GM12878 (cell line): ENCODE data around the gene KLHL7. TPM values are rescaled to one million over a fixed set of nuclear protein-coding genes. Genes with fewer than 3 reads are reported as not detected.
A peak's percentile ranks its signal among the peaks of the same experiment; 100 is the strongest.

Experiments used
- BHLHE40 ChIP-seq, 2 experiments: fragments of 450-650 bp in 1 of 2; IDR thresholded peaks; 2 replicates each; pipeline ENCODE4 v1.6.1; 2011 to 2017; ENCODE audit warnings: low read depth in 2 of 2, borderline replicate concordance in 1 of 2, improper control_type of control experiment in 1 of 2, low read length in 1 of 2, mild to moderate bottlenecking in 1 of 2
- CBX5 ChIP-seq: sonication (generic); IDR thresholded peaks from 2 replicates; pipeline ENCODE4 v1.6.1; 2016; ENCODE audit warnings: low read depth, moderate library complexity, mild to moderate bottlenecking, inconsistent platforms
- CHD1 ChIP-seq: IDR thresholded peaks from 2 replicates; pipeline ENCODE4 v1.6.1; 2012; ENCODE audit warnings: low read depth, low read length, improper control_type of control experiment
- CUX1 ChIP-seq: IDR thresholded peaks from 2 replicates; pipeline ENCODE4 v1.6.1; 2012; ENCODE audit warnings: improper control_type of control experiment, low read depth, low read length; ENCODE audit not compliant: insufficient replicate concordance
- E2F8 ChIP-seq: fragments of 450-650 bp; IDR thresholded peaks from 2 replicates; pipeline ENCODE4 v1.6.1; 2018; ENCODE audit warnings: mild to moderate bottlenecking, low read depth, moderate library complexity; ENCODE audit not compliant: partially characterized antibody
- MYC ChIP-seq: IDR thresholded peaks from 2 replicates; pipeline ENCODE4 v1.6.1; 2011; ENCODE audit warnings: mild to moderate bottlenecking, low read length, moderate library complexity, inconsistent platforms; ENCODE audit not compliant: insufficient read depth, insufficient replicate concordance, insufficient read length, severe bottlenecking
- NFIC ChIP-seq: IDR thresholded peaks from 2 replicates; pipeline ENCODE4 v1.6.1; 2012; ENCODE audit warnings: low read depth, mild to moderate bottlenecking, inconsistent platforms, low read length, moderate library complexity
- NR2F1 ChIP-seq: fragments of 450-650 bp; conservative IDR thresholded peaks from 2 replicates; pipeline ENCODE4 v1.6.1; 2017; ENCODE audit warnings: mild to moderate bottlenecking
- PAX8 ChIP-seq: fragments of 450-650 bp; IDR thresholded peaks from 2 replicates; pipeline ENCODE4 v1.6.1; 2017; ENCODE audit warnings: mild to moderate bottlenecking, moderate library complexity
- RAD51 ChIP-seq: fragments of 450-650 bp; IDR thresholded peaks from 2 replicates; pipeline ENCODE4 v1.6.1; 2016; ENCODE audit warnings: moderate library complexity, mild to moderate bottlenecking, inconsistent platforms
- SIN3A ChIP-seq: IDR thresholded peaks from 2 replicates; pipeline ENCODE4 v1.6.1; 2012; ENCODE audit warnings: low read depth, low read length, improper control_type of control experiment
- TBL1XR1 ChIP-seq: IDR thresholded peaks from 2 replicates; pipeline ENCODE4 v1.6.1; 2012; ENCODE audit warnings: low read depth, low read length, improper control_type of control experiment
- ZNF207 ChIP-seq: fragments of 450-650 bp; IDR thresholded peaks from 2 replicates; pipeline ENCODE4 v1.6.1; 2014; ENCODE audit warnings: antibody characterized with exemption, mild to moderate bottlenecking, borderline replicate concordance
- polyA plus RNA-seq, 11 experiments: library from polyadenylated mRNA; depleted of rRNA in 4 of 11; unstranded in 6 of 11; stranded (reverse) in 5 of 11; fragments of >200 nt; fragmentation: Nextera tagmentation in 4 of 11; fragmentation: Illumina TruSeq in 1 of 11; extraction: Ambion mirVana in 4 of 11; extraction: Trizol in 1 of 11; gene quantifications; 1 replicate in 1 of 11; 2 replicates in 10 of 11; pipeline versions ENCODE4 v1.2.1 to v1.2.3, GENCODE V29; 2011 to 2016; ENCODE audit warnings: inconsistent platforms in 2 of 11, missing spikeins in 2 of 11, low read depth in 1 of 11
- total RNA-seq, 4 experiments: library from RNA; depleted of rRNA in 3 of 4; stranded (reverse); fragments of >200 nt in 3 of 4; fragmentation: Illumina TruSeq in 1 of 4; extraction: Trizol in 1 of 4; gene quantifications; 2 replicates each; pipeline versions ENCODE4 v1.2.1 to v1.2.3, GENCODE V29; 2013 to 2021
- TF ChIP-seq, protein P1 (sequence below): fragments of 450-650 bp; IDR thresholded peaks from 2 replicates; pipeline ENCODE4 v1.6.1; 2017; ENCODE audit warnings: mild to moderate bottlenecking, moderate library complexity

KLHL7 gene
- total and polyA plus RNA-seq, 10 of the 15 experiments (the other 5 are each of a cell fraction or from before 2014, with no cell fraction given) = 6.4 to 38.7 (median 20.9) TPM

DNA sequence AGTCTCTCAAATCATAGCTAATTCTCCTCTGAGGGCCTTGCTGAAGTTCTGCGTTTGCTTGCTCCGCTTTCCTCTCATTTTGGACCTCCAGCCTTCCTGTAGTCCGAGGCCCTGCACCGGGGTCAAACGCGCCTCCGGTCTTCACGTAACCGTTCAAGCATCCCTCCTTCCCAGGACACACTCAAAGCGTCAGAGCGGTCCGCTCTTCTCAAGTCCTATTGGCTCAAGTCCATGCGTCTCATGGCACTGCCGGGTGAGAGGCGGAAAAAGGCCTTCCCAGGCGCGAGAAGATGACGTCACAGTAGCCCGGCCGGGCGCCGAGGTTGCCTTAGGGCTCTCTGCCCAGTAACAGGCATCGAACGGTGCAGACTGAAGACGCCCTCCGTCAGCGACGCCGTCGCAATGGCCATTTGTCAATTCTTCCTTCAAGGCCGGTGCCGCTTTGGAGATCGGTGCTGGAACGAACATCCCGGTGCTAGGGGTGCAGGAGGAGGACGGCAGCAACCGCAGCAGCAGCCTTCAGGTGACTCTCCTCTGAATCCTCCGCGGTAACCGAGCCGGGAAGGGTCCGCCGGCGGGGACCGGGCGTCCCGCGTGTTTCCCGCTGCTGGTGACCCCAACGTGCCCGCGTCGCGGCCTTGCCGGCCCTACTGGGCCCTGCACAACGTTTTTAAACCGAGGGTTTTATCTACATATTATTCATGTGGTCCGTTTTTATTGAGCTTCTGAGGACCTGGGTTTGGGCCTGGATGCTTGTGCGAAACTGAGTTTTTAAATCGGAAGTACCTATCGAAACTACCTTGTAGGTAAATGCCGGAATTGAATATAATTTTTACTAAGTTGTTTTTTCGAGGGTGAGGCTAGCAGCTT, 76.3 kb downstream of the KLHL7 start, which contains the start of gene NUP42 (continued):
- peak; percentile 84 for TF ChIP-seq E2F8
- no peak for TF ChIP-seq NFIC
- TF ChIP-seq SIN3A = peak; percentile 92
- 0 out of 2 replicates have a peak, but pooled peaks have one; percentile 35 for TF ChIP-seq TBL1XR1
- peak; percentile 65 for TF ChIP-seq MYC
- TF ChIP-seq RAD51 = no peak
- TF ChIP-seq, protein P1, sequence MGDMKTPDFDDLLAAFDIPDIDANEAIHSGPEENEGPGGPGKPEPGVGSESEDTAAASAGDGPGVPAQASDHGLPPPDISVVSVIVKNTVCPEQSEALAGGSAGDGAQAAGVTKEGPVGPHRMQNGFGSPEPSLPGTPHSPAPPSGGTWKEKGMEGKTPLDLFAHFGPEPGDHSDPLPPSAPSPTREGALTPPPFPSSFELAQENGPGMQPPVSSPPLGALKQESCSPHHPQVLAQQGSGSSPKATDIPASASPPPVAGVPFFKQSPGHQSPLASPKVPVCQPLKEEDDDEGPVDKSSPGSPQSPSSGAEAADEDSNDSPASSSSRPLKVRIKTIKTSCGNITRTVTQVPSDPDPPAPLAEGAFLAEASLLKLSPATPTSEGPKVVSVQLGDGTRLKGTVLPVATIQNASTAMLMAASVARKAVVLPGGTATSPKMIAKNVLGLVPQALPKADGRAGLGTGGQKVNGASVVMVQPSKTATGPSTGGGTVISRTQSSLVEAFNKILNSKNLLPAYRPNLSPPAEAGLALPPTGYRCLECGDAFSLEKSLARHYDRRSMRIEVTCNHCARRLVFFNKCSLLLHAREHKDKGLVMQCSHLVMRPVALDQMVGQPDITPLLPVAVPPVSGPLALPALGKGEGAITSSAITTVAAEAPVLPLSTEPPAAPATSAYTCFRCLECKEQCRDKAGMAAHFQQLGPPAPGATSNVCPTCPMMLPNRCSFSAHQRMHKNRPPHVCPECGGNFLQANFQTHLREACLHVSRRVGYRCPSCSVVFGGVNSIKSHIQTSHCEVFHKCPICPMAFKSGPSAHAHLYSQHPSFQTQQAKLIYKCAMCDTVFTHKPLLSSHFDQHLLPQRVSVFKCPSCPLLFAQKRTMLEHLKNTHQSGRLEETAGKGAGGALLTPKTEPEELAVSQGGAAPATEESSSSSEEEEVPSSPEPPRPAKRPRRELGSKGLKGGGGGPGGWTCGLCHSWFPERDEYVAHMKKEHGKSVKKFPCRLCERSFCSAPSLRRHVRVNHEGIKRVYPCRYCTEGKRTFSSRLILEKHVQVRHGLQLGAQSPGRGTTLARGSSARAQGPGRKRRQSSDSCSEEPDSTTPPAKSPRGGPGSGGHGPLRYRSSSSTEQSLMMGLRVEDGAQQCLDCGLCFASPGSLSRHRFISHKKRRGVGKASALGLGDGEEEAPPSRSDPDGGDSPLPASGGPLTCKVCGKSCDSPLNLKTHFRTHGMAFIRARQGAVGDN = peak; percentile 32
- peak in 1 of 2 experiments; percentile 51; a peak in 3 of 4 replicates for TF ChIP-seq BHLHE40 (IDR thresholded peaks at IDR 0.05; ENCODE audit: borderline replicate concordance in 1 of 2, low read depth in 2 of 2, low read length in 1 of 2)
- no peak for TF ChIP-seq CBX5
- no peak for TF ChIP-seq CHD1
- no peak for TF ChIP-seq PAX8
- TF ChIP-seq CUX1 = no peak
- peak; percentile 65; the same call in 1 of the 2 replicates for TF ChIP-seq ZNF207
- TF ChIP-seq NR2F1 = peak; percentile 82
